ENCODE data around the gene IRAK1.

- no peak for TF ChIP-seq CTCF (optimal IDR thresholded peaks at IDR 0.05 in 1 of 3, IDR thresholded peaks at IDR 0.05 in 1 of 3, conservative IDR thresholded peaks at IDR 0.05 in 1 of 3; ENCODE audit: extremely low read depth in 1 of 3, insufficient read depth in 2 of 3, low read length in 3 of 3)
- TF ChIP-seq EZH2 (IDR thresholded peaks at IDR 0.05; ENCODE audit: low read length) = no peak
Observed at GRCh38 chrX:154049209-154050112, 29.8 kb upstream of the IRAK1 start.

Measured in keratinocyte (primary cell).